Suprapubic skin (tissue), 4 donors: ENCODE measurements around the gene NR6A1.

Experiments
- POLR2A ChIP-seq, 2 donors: fragments of 450-650 bp; IDR thresholded peaks; one replicate each; pipeline ENCODE4 v1.6.1; 2017; ENCODE audit warnings: antibody characterized with exemption in 2 of 2, mild to moderate bottlenecking in 2 of 2, moderate library complexity in 2 of 2
- POLR2AphosphoS5 ChIP-seq, 3 donors: sonication (generic); formaldehyde crosslinking; IDR thresholded peaks; one replicate each; pipeline ENCODE4 v1.6.1; 2017; ENCODE audit warnings: antibody characterized with exemption in 3 of 3
- TF ChIP-seq, protein P1 (sequence below), 2 donors: fragments of 200-600 bp in 1 of 2; fragments of 450-650 bp in 1 of 2; sonication (generic) in 1 of 2; IDR thresholded peaks; one replicate each; pipeline ENCODE4 v1.5.1; 2016 to 2019; ENCODE audit warnings: antibody characterized with exemption in 2 of 2, mild to moderate bottlenecking in 1 of 2, moderate library complexity in 1 of 2

DNA sequence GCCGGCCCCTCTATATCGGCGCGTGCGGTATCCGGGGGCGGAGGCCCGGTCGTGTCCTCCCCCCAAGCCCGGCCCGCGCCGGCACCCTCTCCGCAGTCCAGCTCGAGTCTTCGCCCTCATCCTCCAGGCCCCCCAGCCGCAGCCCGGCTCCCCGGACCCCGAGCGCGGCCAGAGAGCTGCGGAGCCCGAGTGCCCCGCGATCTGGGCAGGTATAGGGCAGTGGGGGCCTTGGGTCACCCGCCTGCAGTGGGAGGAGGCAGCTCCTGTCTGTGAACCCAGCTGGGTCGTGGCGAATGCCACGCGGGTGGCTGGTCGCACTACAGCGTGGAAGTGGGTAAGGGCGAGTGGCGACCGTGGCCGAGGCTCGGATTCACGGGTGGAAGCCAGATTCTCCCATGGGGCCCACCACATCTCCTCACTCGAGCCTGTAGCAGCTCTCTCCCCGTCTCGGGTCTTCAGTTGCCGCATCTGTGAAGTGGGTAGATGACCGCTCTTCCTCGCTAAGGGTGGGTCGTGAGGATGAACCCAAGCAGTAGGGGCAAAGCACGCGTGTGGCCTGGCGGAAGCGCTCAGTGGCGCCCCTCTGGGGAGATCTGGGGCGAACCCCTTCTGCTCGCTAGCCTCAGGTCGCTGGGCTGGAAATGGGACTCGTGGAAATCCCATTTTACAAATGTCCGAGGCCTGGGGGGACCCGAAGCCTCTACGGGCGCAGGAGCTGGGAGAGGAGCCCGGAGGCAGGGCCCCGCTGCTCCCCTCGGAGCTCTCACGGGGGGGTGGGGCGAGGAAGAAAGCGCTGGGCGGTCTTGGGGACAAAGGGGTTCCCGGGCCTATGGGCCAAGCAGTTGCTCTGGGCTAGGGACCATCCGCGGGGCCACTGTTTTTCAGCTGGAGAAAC is 265.9 kb downstream of the NR6A1 start:
- TF ChIP-seq, protein P1, sequence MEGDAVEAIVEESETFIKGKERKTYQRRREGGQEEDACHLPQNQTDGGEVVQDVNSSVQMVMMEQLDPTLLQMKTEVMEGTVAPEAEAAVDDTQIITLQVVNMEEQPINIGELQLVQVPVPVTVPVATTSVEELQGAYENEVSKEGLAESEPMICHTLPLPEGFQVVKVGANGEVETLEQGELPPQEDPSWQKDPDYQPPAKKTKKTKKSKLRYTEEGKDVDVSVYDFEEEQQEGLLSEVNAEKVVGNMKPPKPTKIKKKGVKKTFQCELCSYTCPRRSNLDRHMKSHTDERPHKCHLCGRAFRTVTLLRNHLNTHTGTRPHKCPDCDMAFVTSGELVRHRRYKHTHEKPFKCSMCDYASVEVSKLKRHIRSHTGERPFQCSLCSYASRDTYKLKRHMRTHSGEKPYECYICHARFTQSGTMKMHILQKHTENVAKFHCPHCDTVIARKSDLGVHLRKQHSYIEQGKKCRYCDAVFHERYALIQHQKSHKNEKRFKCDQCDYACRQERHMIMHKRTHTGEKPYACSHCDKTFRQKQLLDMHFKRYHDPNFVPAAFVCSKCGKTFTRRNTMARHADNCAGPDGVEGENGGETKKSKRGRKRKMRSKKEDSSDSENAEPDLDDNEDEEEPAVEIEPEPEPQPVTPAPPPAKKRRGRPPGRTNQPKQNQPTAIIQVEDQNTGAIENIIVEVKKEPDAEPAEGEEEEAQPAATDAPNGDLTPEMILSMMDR (IDR thresholded peaks at IDR 0.05), result no peak
- TF ChIP-seq POLR2AphosphoS5 (IDR thresholded peaks at IDR 0.05) (no peak), POLR2A (IDR thresholded peaks at IDR 0.05) (no peak)
